ENCODE results near the gene FASTK.

DNA sequence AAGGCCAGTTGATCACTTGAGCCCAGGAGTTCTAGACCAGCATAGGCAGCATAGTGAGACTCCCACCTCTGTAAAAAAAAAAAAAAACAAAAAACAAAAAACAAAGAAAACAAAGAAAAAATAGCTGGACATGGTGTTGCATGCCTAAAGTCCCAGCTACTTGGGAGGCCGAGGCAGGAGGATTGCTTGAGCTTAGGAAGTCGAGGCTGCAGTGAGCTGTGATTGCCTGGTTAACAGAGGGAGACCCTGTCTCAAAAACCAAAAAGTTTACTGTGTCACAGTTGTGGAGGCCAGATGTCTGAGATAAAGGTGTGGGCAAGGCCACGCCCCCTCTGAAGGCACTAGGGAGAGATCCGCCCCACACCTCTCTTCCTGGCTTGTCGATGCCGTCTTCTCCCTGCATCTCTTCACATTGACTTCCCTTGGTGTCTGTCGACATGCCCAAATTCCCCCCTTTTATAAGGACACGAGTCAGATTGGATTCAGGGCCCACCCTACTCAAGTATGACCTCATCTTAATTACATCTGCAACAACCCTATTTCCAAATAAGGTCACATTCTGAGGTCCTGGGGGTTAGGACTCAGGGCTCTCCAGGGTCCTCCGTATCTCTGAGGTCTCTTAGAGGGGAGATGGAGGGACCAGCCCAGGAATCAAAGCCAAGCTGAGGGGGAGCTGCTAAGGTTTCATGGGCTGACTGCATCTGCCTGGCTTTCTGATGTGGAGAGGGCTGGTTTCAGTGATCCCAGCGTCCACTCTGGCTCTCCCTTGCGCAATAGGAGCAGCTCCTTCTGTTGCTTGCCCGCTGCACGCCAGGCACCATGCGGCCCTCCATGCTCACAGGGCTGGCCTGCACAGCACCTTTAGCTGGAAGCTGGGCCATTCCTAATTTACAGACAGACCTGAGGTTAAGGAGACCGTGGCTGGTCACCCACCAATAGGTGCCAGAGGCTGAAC lies 28.8 kb upstream of the FASTK start:
- TF ChIP-seq, protein P1, sequence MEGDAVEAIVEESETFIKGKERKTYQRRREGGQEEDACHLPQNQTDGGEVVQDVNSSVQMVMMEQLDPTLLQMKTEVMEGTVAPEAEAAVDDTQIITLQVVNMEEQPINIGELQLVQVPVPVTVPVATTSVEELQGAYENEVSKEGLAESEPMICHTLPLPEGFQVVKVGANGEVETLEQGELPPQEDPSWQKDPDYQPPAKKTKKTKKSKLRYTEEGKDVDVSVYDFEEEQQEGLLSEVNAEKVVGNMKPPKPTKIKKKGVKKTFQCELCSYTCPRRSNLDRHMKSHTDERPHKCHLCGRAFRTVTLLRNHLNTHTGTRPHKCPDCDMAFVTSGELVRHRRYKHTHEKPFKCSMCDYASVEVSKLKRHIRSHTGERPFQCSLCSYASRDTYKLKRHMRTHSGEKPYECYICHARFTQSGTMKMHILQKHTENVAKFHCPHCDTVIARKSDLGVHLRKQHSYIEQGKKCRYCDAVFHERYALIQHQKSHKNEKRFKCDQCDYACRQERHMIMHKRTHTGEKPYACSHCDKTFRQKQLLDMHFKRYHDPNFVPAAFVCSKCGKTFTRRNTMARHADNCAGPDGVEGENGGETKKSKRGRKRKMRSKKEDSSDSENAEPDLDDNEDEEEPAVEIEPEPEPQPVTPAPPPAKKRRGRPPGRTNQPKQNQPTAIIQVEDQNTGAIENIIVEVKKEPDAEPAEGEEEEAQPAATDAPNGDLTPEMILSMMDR (IDR thresholded peaks at IDR 0.05 in 8 of 11, conservative IDR thresholded peaks at IDR 0.05 in 3 of 11): no peak
- no peak for TF ChIP-seq POLR2A (IDR thresholded peaks at IDR 0.05)
- TF ChIP-seq POLR2AphosphoS5 (IDR thresholded peaks at IDR 0.05): no peak
